Chondrocyte (in vitro differentiated cells): ENCODE results near the gene CLTCL1. TPM values are rescaled to one million over a fixed set of nuclear protein-coding genes. Genes with fewer than 3 reads are reported as not detected.

Experiments
- DNase-seq: peaks from one replicate; pipeline ENCODE4 v3.0.0; 2021; ENCODE audit warnings: mixed read lengths, low spot score
- H3K27ac Mint-ChIP-seq: one replicate; pipeline ENCODE4 v1.8.0; 2021; ENCODE audit warnings: mild to moderate bottlenecking, moderate library complexity, mixed read lengths; ENCODE audit not compliant: unreplicated experiment
- H3K27me3 Mint-ChIP-seq: 2 replicates; pipeline ENCODE4 v1.8.0; 2021; ENCODE audit warnings: low read depth, mixed read lengths
- H3K36me3 Mint-ChIP-seq: 2 replicates; pipeline ENCODE4 v1.8.0; 2021; ENCODE audit warnings: low read depth, mixed read lengths
- H3K4me1 Mint-ChIP-seq: 2 replicates; pipeline ENCODE4 v1.8.0; 2021; ENCODE audit warnings: low read depth, mild to moderate bottlenecking, mixed read lengths
- H3K4me3 Mint-ChIP-seq: one replicate; pipeline ENCODE4 v1.8.0; 2021; ENCODE audit warnings: mild to moderate bottlenecking, moderate library complexity, mixed read lengths; ENCODE audit not compliant: unreplicated experiment
- H3K9me3 Mint-ChIP-seq: 2 replicates; pipeline ENCODE4 v1.8.0; 2021; ENCODE audit warnings: low read depth, mixed read lengths
- CTCF ChIP-seq: fragments of 200-600 bp; sonication (generic); IDR thresholded peaks from 2 replicates; pipeline ENCODE4 v1.5.0; 2021; ENCODE audit warnings: antibody characterized with exemption, mild to moderate bottlenecking, moderate library complexity
- total RNA-seq: library from RNA; stranded (reverse); gene quantifications from 3 replicates; pipeline ENCODE4 v1.2.1, GENCODE V29; 2021

The CLTCL1 gene
- total RNA-seq, 1 donor from 2014 or later, result 24.2 TPM

- Mint-ChIP-seq H3K4me1 (peaks cover 52% of the 10 kb centered on the region), H3K27ac (peak overlapping the region; percentile 8), H3K27me3 (no peaks in the 10 kb centered on the region), H3K4me3 (peak overlapping the region; percentile 72), H3K9me3 (no peaks in the 10 kb centered on the region), H3K36me3 (peaks cover 1% of the 10 kb centered on the region)
- DNase-seq, result peak; percentile 90
- no peak for TF ChIP-seq CTCF
These were observed 114.1 kb downstream of the CLTCL1 start for GRCh38 chr22:19177164-19178064.

- Mint-ChIP-seq H3K36me3 (peaks cover 1% of the 10 kb centered on the region), H3K4me3 (peak overlapping the region; percentile 72), H3K9me3 (no peaks in the 10 kb centered on the region), H3K27me3 (no peaks in the 10 kb centered on the region), H3K4me1 (peaks cover 57% of the 10 kb centered on the region), H3K27ac (peak overlapping the region; percentile 41)
- peak; percentile 87 for DNase-seq
- no peak for TF ChIP-seq CTCF
These were observed 114.8 kb downstream of the CLTCL1 start for GRCh38 chr22:19176732-19177131.

- no peak for DNase-seq
- peaks cover 1% of the 10 kb centered on the region for H3K36me3 Mint-ChIP-seq
- no peaks in the 10 kb centered on the region for H3K9me3 Mint-ChIP-seq
- peak overlapping the region; percentile 38 for H3K4me3 Mint-ChIP-seq
- H3K27me3 Mint-ChIP-seq, result no peaks in the 10 kb centered on the region
- H3K4me1 Mint-ChIP-seq, result peaks cover 57% of the 10 kb centered on the region
- peak overlapping the region; percentile 41 for H3K27ac Mint-ChIP-seq
- TF ChIP-seq CTCF, result no peak
These were observed 115.3 kb downstream of the CLTCL1 start for GRCh38 chr22:19176175-19176643.

- DNase-seq, result peak; percentile 84
- H3K4me3 Mint-ChIP-seq, result peak overlapping the region; percentile 25
- peaks cover 61% of the 10 kb centered on the region for H3K4me1 Mint-ChIP-seq
- H3K27ac Mint-ChIP-seq, result no peak overlapping the region
- TF ChIP-seq CTCF, result no peak
- peaks cover 1% of the 10 kb centered on the region for H3K36me3 Mint-ChIP-seq
- no peaks in the 10 kb centered on the region for H3K9me3 Mint-ChIP-seq
- H3K27me3 Mint-ChIP-seq, result no peaks in the 10 kb centered on the region
These were observed 115.8 kb downstream of the CLTCL1 start for GRCh38 chr22:19175602-19176174.

- DNase-seq, result no peak
- Mint-ChIP-seq H3K9me3 (no peaks in the 10 kb centered on the region), H3K27me3 (peaks cover 4% of the 10 kb centered on the region), H3K4me3 (no peak overlapping the region), H3K36me3 (peaks cover 1% of the 10 kb centered on the region), H3K4me1 (peaks cover 67% of the 10 kb centered on the region), H3K27ac (peak overlapping the region; percentile 83)
- TF ChIP-seq CTCF, result no peak
These were observed 116.4 kb downstream of the CLTCL1 start for GRCh38 chr22:19175026-19175601.
